Mesothelial cell of epicardium (in vitro differentiated cells): ENCODE results near the gene PJVK. TPM values are rescaled to one million over a fixed set of nuclear protein-coding genes. Genes with fewer than 3 reads are reported as not detected.
"Not testable (repeated sequence)": the region's sequence is repeated elsewhere in the genome, so short reads cannot be mapped to it uniquely, and the experiment has no call there.

ENCODE experiments used
- DNase-seq, 2 experiments: peaks; one replicate each; pipeline ENCODE4 v3.0.0; 2021; ENCODE audit warnings: low spot score in 2 of 2; ENCODE audit not compliant: unreplicated experiment in 2 of 2
- H3K27ac Mint-ChIP-seq: 2 replicates; pipeline ENCODE4 v1.8.0; 2021; ENCODE audit warnings: mixed read lengths
- H3K27me3 Mint-ChIP-seq: 2 replicates; pipeline ENCODE4 v1.8.0; 2021; ENCODE audit warnings: low read depth, mixed read lengths
- H3K36me3 Mint-ChIP-seq: 2 replicates; pipeline ENCODE4 v1.8.0; 2021; ENCODE audit warnings: mixed read lengths
- H3K4me1 Mint-ChIP-seq: 2 replicates; pipeline ENCODE4 v1.8.0; 2021; ENCODE audit warnings: mixed read lengths
- H3K4me3 Mint-ChIP-seq: 2 replicates; pipeline ENCODE4 v1.8.0; 2021; ENCODE audit warnings: mild to moderate bottlenecking, moderate library complexity, mixed read lengths
- H3K9me3 Mint-ChIP-seq: 2 replicates; pipeline ENCODE4 v1.8.0; 2021; ENCODE audit warnings: mixed read lengths
- CTCF ChIP-seq: fragments of 200-600 bp; sonication (generic); IDR thresholded peaks from one replicate; pipeline ENCODE4 v1.5.0; 2021; ENCODE audit warnings: antibody characterized with exemption; ENCODE audit not compliant: unreplicated experiment
- total RNA-seq: library from RNA; stranded (reverse); gene quantifications from 3 replicates; pipeline ENCODE4 v1.2.1, GENCODE V29; 2021

The PJVK gene
- total RNA-seq, 1 donor from 2014 or later, result 12.2 TPM

DNA sequence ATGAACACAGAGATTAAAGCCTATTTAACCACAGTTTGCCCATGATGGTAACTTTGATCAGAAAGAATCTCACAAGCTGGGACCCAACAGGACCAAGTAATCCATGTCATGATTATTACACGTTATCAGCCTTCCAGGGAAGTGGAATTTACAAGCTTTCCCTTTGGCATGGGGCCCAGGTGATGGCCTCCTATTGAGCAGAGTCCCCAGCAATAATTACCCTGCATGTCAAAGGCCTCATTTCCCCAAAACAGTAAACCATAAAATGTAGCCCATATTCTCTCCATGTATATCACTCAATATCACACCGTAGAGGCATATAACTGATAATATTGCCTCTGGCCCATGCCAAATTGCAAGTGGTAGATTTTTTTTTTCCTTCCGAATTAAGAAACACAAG lies 39.1 kb upstream of the PJVK start:
- Mint-ChIP-seq H3K4me1 (peaks cover 16% of the 10 kb centered on the region), H3K4me3 (peak overlapping the region; percentile 32), H3K27ac (no peak overlapping the region)

DNA sequence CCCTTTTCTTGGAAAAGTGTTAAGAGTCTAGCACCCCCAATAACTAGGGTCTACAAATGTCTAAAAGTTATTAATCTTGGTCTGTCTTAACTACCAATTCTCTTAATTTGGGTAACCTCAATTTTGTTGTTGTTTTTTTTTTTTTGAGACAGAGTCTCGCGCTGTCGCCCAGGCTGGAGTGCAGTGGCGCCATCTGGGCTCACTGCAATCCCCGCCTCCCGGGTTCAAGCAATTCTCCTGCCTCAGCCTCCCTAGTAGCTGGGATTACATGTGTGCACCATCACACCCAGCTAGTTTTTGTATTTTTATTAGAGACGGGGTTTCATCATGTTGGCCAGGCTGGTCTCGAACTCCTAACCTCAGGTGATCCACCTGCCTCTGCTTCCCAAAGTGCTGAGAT lies 38.7 kb upstream of the PJVK start:
- not testable (repeated sequence) for H3K36me3 Mint-ChIP-seq, DNase-seq, H3K27me3 Mint-ChIP-seq, H3K27ac Mint-ChIP-seq, H3K4me3 Mint-ChIP-seq, H3K9me3 Mint-ChIP-seq
- H3K4me1 Mint-ChIP-seq, result peaks cover 16% of the 10 kb centered on the region

More for the DNA sequence above, 39.1 kb upstream of the PJVK start:
- Mint-ChIP-seq H3K9me3 (no peaks in the 10 kb centered on the region), H3K36me3 (no peaks in the 10 kb centered on the region), H3K27me3 (no peaks in the 10 kb centered on the region)
- no peak for TF ChIP-seq CTCF
- no peak for DNase-seq

GRCh38 chr2:178413472-178414265 lies 37.5 kb upstream of the PJVK start:
- peak overlapping the region; percentile 91 for H3K27ac Mint-ChIP-seq
- no peaks in the 10 kb centered on the region for H3K36me3 Mint-ChIP-seq
- H3K9me3 Mint-ChIP-seq, result no peaks in the 10 kb centered on the region
- DNase-seq, result peak; percentile 46 to 73
- peak overlapping the region; percentile 84 for H3K4me3 Mint-ChIP-seq
- no peaks in the 10 kb centered on the region for H3K27me3 Mint-ChIP-seq
- TF ChIP-seq CTCF, result no peak
- peaks cover 16% of the 10 kb centered on the region for H3K4me1 Mint-ChIP-seq

DNA sequence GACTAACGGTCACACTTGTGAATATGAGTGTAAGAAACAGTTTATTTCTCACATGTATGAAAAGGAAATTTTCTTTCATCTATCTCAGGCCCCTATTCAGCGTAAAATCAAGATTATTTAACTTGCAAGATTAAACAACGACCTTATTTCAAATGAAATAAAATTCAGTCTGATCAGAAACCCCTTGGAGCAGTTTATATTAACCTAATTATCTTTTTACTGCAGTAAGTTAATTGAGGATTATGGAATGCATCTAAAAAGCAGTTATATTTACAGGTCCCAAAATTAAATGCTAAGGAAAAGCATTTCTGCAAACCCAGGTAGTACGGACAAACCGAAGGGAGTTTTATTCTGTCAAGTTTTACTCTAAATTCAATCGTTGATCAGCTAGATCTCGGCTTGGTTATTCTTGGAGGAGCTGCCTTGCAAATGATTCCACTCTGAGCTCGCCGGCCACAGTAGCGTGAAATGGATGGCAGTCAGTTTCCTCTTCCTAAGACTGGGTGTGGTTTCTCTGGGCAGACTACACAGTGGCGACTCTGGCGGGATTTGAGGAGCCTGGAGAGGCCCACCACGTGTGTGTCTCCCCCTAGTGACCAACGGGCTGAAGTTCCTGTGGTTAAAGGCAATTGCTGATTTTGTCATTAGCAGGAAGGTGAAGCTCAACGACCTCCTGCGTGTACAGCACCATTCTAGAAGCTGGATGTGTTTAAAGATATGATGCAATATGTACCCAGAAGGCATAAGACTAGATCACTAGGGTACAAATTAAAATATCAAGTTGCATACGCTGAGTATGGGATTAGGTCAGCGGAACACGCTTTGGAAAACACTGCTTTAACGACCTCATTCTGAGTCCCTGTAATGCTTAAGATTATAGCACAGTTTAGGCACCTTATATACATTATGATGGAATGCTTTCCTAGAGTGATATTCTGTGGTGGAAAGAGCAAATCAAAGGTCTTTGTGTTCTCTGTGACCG lies 36.6 kb upstream of the PJVK start:
- H3K4me1 Mint-ChIP-seq, result peaks cover 16% of the 10 kb centered on the region
- no peaks in the 10 kb centered on the region for H3K9me3 Mint-ChIP-seq
- H3K27ac Mint-ChIP-seq, result peak overlapping the region; percentile 91
- H3K4me3 Mint-ChIP-seq, result peak overlapping the region; percentile 84
- DNase-seq, result peak; percentile 68 to 85
- H3K36me3 Mint-ChIP-seq, result no peaks in the 10 kb centered on the region
- H3K27me3 Mint-ChIP-seq, result no peaks in the 10 kb centered on the region
- TF ChIP-seq CTCF, result peak; percentile 78

- no peak for TF ChIP-seq CTCF
- Mint-ChIP-seq H3K27ac (no peak overlapping the region), H3K4me1 (peaks cover 16% of the 10 kb centered on the region)
These were observed 35.2 kb upstream of the PJVK start for GRCh38 chr2:178415979-178416378.

GRCh38 chr2:178417916-178418315 lies 33.3 kb upstream of the PJVK start:
- TF ChIP-seq CTCF, result no peak
- Mint-ChIP-seq H3K27ac (no peak overlapping the region), H3K36me3 (no peaks in the 10 kb centered on the region), H3K4me3 (no peak overlapping the region), H3K9me3 (no peaks in the 10 kb centered on the region), H3K27me3 (no peaks in the 10 kb centered on the region), H3K4me1 (peaks cover 16% of the 10 kb centered on the region)
- DNase-seq, result no peak

More at GRCh38 chr2:178415979-178416378, 35.2 kb upstream of the PJVK start:
- H3K4me3 Mint-ChIP-seq, result no peak overlapping the region
- H3K36me3 Mint-ChIP-seq, result no peaks in the 10 kb centered on the region
- no peaks in the 10 kb centered on the region for H3K27me3 Mint-ChIP-seq
- DNase-seq, result no peak
- H3K9me3 Mint-ChIP-seq, result no peaks in the 10 kb centered on the region
